GM11168 (cell line): ENCODE measurements around the gene IQGAP1.
"Not testable (repeated sequence)": the region's sequence is repeated elsewhere in the genome, so short reads cannot be mapped to it uniquely, and the experiment has no call there.

Experiments
- in situ Hi-C: fragments of 300-500 bp; cut with MboI; formaldehyde crosslinking; loops from one replicate; pipeline ENCODE4 v1.12.0; 2022; ENCODE audit warnings: low sequenced_read_pairs; ENCODE audit not compliant: unreplicated experiment

The IQGAP1 gene

GRCh38 chr15:90512981-90513380 is 124.9 kb downstream of the IQGAP1 start:
- in situ Hi-C loops: no loop called here

- in situ Hi-C loops: no loop called here
These were observed 125.4 kb downstream of the IQGAP1 start for GRCh38 chr15:90513448-90513847.

GRCh38 chr15:90513893-90514292 is 125.9 kb downstream of the IQGAP1 start:
- in situ Hi-C loops: not testable (repeated sequence)

GRCh38 chr15:90519688-90520087 is 131.6 kb downstream of the IQGAP1 start:
- in situ Hi-C loops: no loop called here

GRCh38 chr15:90520365-90520764 is 132.3 kb downstream of the IQGAP1 start:
- in situ Hi-C loops: no loop called here

GRCh38 chr15:90523373-90523772 is 135.3 kb downstream of the IQGAP1 start:
- in situ Hi-C loops: no loop called here

- in situ Hi-C loops: not testable (repeated sequence)
These were observed 136.2 kb downstream of the IQGAP1 start for GRCh38 chr15:90524018-90524803.

- in situ Hi-C loops: no loop called here
These were observed 140.9 kb downstream of the IQGAP1 start for GRCh38 chr15:90529011-90529370.

- in situ Hi-C loops: loop anchor here (5.0 kb wide), 1 partner anchor 73 kb away; no protein-coding TSS in a partner anchor
These were observed 141.6 kb downstream of the IQGAP1 start, which contains the start of gene CRTC3 for GRCh38 chr15:90529371-90530249. Gene CRTC3 (plus strand): TSS chr15:90529923. CDS start chr15:90530072, 149 bp downstream.

- in situ Hi-C loops: loop anchor here (5.0 kb wide), 1 partner anchor 72 kb away; no protein-coding TSS in a partner anchor
These were observed 142.4 kb downstream of the IQGAP1 start for GRCh38 chr15:90530250-90531051.

GRCh38 chr15:90531147-90531546 is 143.1 kb downstream of the IQGAP1 start:
- in situ Hi-C loops: loop anchor here (5.0 kb wide), 1 partner anchor 71 kb away; no protein-coding TSS in a partner anchor

- in situ Hi-C loops: no loop called here
These were observed 147.2 kb downstream of the IQGAP1 start for GRCh38 chr15:90535254-90535653.

GRCh38 chr15:90539789-90540188 is 151.7 kb downstream of the IQGAP1 start:
- in situ Hi-C loops: no loop called here

GRCh38 chr15:90540768-90541167 is 152.7 kb downstream of the IQGAP1 start:
- in situ Hi-C loops: no loop called here

GRCh38 chr15:90545095-90545494 is 157.1 kb downstream of the IQGAP1 start:
- in situ Hi-C loops: no loop called here

GRCh38 chr15:90547540-90547939 is 159.5 kb downstream of the IQGAP1 start:
- in situ Hi-C loops: no loop called here

GRCh38 chr15:90550919-90551318 is 162.9 kb downstream of the IQGAP1 start:
- in situ Hi-C loops: no loop called here
